ENCODE measurements around the gene SRC.
"Not testable (repeated sequence)": the region's sequence is repeated elsewhere in the genome, so short reads cannot be mapped to it uniquely, and the experiment has no call there.

Gene SRC

DNA sequence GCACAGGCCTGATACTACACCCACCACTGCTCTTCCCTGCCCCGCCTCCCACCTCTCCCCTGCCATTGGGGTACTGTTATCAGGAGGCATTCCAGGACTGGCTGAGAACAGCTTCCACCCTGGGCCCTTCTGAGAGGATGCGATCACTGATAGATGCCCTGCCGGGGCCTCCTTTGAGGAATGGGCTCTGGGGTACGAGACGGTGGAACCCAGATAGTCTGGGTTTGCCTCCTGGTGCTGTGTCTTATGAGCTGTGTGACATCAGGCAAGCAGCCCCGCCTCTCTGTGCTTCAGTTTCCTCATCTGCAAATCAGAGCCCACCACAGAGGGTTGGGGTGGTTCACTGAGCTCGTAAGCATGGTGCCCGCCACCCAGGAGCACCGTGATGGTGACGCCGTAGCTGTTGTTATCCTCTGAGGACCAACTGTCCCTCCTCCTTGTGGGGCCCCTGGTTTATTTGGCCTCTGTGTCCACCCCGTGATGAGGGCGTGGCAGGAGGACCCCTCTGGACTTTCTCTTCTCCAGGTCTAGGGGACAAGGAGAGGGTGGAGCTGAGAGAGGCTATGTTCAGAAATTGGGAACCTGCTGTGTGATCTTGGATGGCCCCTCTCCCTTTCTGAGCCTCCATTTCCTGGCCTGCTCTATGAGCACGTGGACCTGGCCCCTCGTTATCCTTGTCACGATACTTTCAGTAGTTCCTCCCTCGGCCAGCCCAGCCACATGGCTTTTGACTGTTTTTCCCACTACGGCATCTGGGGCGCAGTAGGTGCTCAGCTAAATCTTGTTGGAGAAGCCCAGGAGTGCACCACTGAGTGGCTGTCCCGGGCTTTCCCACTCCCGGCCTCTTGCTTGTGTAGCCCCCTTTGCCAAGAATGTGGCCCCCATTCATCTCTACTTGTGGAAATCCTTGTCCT is 18.3 kb downstream of the SRC start:
- no peak for DNase-seq (ENCODE audit: low spot score)

DNA sequence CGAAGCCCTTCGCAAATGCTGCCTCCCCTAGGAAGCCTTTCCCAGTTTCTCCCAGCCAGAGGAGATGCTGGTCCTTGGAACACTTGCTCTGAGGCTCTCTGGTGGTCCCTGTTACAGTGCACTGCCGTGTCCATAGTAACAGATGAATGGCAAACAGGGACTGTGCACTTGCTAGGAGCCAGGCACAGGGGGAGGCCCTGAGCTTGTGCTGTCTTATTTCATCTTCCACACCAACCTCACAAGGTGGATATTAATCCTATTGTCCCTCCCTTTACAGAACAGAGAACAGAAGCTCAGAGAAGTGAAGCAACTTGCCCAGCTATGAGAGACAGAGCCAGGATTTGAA is 19.0 kb downstream of the SRC start:
- DNase-seq (ENCODE audit: low spot score), result no peak

DNA sequence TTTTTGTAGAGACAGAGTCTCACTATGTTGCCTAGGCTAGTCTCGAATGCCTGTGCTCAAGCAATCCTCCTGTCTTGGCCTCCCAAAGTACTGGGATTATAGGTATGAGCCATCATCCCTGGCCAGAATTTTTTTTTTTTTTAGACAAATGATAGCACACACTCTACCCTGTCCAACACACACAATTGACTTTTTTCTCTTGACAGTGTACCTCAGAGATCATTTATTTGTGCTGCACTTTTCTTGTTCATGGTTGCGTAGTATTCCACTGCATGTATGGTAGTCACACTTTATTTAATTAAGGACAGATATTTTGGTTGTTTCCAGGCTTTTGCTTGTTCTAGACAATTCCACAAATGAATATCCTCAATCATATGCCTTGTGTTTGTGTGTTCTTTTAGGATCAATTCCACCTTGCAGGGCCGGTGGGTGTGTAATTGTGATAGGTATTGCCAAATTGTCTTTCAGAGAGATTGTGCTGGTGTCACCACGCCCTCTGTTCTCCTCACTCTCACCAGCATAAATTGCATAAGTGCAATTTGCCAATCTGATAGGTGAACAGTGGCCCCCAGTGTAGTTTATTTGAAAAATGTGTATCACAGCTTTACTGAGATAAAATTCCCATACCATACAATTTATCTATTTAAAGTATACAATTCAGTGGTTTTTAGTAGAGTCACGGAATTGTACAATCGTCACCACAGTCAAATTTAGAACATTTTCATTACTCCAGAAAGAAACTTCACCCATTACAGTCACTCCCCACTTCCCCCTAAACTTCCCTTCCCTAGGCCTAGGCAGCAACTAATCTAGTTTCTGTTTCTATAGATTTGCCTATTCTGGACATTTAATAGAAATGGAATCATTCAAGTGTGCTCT is 20.1 kb downstream of the SRC start:
- no peak for DNase-seq (ENCODE audit: low spot score)

DNA sequence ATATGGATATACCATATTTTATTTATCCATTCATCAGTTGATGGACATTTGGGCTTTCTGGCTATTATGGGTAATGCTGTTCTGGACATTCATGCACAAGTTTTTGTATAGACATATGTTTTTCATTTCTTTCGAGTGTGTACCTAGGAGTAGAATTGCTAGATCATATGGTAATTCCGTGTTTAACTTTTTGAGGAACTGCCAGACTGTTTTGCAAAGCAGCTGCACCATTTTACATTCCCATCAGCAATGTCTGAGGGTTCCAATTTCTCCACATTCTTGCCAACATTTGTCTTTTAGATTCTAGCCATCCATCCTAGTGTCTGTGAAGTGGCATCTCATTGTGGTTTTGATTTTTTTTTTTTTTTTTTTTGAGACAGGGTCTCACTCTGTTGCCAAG is 20.8 kb downstream of the SRC start:
- no peak for DNase-seq (ENCODE audit: low spot score)

DNA sequence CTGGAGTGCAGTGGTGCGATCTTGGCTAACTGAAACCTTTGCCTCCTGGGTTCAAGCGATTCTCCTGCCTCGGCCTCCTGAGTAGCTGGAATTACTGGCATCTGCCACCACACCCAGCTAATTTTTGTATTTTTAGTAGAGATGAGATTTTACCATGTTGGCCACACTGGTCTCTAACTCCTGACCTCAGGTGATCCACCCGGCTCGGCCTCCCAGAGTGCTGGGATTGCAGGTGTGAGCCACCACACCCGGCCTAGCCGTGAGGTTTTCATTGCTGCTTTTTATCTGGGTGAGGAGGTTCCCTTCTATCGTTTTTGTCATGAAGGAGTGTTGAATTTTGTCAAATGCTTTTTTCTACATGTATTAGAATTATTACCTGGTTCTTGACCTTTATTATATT is 23.9 kb downstream of the SRC start:
- DNase-seq (ENCODE audit: low spot score), result no peak

DNA sequence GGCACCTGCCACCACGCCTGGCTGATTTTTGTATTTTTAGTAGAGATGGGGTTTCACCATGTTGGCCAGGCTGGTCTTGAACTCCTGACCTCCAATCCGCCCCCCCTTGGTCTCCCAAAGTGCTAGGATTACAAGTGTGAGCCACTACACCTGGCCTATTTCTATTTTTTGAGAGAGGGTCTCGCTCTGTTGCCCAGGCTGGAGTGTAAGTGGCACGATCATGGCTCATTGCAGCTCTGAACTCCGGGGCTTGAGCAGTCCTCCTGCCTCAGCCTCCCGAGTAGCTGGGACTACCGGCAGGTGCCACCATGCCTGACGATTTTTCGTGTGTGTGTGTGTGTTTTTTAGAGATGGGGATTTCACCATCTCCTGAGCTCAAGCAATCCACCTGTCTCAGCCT is 25.9 kb downstream of the SRC start:
- DNase-seq (ENCODE audit: low spot score), result not testable (repeated sequence)

DNA sequence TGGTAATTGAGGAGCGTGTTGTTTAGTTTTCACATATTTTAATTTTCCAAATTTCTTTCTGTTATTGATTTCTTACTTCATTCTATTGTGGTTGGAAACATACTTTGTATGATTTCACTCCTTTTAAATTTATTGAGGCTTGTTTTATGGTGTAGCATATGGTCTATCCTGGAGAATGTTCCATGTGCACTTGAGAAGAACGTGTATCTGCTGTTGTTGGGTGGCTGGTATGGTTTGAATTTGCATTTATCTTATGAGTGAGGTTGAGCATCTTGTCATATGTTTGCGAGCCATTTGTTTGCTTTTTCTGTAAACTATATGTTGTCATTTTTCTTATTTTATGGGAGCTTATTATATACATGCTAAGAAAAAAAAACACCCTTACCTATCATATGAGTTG is 26.5 kb downstream of the SRC start:
- no peak for DNase-seq (ENCODE audit: low spot score)

DNA sequence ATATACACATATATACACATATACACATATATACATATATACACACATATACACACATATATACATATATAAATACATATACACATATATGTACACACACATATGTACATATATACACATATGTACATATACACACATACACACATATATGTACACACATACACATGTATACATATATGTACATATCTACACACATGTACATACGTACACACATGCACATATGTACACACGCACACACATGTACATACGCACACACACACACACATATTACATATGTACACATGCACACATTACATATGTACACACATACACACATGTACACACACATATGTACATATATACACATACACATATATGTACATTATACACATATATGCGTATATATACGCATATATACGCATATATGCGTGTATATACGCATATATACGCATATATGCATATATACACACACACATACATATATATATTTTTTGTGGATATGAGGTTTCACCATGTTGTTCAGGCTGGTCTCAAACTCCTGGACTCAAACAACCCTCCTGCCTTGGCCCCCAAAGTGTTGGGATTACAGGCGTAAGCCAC is 27.2 kb downstream of the SRC start:
- no peak for DNase-seq (ENCODE audit: low spot score)

DNA sequence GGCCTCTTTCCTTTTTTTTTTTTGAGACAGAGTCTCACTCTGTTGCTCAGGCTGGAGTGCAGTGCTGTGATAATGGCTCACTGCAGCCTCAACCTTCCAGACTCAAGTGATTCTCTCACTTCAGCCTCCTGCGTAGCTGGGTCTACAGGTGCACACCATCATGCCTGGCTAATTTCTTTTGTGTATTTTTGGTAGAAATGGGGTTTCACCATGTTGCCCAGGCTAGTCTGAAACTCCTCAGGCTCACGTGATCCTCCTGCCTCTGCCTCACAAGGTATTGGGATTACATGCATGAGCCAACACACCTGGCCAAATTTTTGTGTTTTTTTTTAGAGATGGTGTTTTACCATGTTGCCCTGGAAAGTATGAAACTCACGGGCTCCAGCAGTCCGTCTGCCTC is 29.3 kb downstream of the SRC start:
- DNase-seq (ENCODE audit: low spot score), result no peak

DNA sequence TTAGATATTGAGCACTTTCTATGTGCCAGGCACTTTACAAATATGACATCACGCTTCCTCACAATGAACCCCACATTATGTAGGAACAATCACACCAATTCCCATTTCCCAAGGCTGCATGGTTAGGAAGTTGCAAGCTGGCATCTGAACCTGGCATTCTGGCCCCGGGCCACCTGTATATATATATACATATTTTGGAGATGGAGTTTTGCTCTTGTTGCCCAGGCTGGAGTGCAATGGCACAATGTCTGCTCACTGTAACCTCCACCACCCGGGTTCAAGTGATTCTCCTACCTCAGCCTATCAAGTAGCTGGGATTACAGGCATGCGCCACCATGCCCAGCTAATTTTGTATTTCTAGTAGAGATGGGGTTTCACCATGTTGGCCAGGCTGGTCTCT is 30.4 kb downstream of the SRC start:
- no peak for DNase-seq (ENCODE audit: low spot score)

DNA sequence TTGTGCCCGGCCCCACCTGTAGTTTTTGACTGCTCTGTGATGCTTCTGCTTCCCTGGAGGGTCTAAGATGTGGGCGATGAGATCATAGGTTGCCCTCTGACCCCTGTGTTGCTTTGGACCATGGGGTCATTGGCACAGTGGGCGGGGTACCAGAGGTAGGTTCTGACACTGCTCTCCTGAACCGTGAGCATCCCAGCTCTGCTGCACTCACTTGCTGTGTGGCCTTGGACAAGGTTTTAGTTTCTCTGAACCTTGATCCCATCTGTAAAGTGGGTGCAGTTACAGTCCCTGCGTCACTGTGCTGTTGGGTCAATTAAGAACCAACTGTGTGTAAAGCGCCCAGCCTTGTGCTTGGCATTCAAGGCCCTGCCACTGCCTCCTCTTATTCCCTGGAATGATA is 30.9 kb downstream of the SRC start:
- DNase-seq (ENCODE audit: low spot score), result no peak

DNA sequence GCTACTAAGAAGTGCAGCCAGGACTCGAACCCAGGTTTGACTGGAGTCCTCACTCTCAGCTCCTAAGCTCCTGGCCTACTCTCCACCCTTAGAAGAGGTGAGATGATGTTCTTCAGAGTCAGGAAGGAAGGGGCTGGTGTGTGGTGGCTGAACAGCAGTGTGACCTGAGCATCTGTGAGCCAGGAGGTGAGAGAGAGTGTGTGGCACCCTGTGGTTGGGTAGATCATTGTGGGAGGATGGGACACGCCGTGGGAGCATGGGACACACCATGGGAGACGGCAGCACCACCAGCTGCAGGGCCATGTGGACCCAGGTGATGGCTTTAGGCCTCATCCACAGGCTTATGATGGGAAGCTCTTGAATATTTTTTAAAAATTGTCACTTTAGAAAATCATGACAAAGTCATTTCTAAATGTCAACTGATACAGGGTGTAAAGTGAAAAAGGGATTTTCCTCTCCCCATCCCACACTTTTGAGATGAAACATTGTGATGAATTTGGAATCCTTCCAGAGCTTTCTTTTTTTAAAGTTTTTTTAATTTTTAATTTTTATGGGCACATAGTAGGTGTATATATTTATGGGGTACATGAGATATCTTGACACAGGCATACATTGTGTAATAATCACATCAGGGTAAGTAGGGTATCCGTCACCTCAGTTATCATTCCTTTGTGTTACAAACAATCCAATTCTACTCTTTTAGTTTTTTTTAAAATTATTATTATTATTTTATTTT is 31.6 kb downstream of the SRC start:
- DNase-seq (ENCODE audit: low spot score), result no peak

DNA sequence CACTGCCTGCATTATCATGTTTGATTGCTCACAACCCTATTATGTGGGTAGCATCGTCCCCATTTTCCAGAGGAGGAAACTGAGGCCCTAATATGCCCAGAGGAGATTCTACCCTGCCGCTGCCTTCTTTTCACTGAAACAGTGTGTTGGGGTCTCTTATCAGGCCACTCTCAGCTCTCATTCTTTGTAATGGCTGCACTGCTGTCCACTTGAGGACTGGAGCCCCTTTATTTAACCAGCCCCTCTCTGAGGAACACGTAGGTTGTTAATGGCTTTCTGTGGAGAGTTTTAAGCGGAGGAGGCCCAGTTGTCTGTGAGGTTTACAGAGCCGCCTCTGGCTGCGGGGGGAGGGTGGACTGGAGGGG is 32.5 kb downstream of the SRC start:
- no peak for DNase-seq (ENCODE audit: low spot score)

DNA sequence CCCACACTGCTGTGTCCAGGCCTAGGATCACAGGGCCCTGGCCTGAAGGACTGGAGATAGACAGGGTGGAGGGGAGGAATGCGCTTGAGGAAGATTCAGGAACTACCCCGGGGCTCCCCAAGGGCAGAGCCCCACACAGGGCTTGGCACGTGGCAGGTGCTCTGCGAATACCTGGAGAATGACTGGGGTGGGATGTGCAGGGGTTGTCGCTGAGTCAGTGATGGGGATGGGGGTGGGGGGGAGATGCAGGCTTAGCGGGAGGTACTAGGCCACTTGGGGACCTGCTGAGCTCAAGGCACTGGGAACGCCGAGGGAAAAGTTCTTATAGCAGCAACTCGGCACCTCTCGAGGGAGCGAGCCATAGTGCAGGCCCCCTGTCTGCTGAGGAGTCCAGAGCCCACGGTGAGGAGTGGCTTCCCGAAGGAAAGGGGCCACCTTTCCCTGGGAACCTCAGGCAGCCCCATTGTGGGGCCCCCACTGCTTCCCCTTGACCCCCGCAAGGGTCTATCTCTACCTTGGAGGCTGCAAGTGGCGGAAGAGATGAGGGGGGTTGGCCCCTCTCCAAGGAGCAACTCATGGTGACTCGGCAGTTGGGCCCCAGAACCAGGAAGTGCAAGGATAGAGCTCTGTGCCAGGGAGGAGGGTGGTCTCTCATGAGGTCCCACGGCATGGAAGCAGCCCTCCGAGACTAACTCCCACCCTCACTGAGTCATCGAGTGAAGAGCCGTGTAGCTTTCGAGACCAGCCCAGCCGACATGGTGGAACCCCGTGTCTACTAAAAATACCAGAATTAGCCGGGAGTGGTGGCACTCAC is 33.1 kb downstream of the SRC start:
- DNase-seq (ENCODE audit: low spot score), result no peak

DNA sequence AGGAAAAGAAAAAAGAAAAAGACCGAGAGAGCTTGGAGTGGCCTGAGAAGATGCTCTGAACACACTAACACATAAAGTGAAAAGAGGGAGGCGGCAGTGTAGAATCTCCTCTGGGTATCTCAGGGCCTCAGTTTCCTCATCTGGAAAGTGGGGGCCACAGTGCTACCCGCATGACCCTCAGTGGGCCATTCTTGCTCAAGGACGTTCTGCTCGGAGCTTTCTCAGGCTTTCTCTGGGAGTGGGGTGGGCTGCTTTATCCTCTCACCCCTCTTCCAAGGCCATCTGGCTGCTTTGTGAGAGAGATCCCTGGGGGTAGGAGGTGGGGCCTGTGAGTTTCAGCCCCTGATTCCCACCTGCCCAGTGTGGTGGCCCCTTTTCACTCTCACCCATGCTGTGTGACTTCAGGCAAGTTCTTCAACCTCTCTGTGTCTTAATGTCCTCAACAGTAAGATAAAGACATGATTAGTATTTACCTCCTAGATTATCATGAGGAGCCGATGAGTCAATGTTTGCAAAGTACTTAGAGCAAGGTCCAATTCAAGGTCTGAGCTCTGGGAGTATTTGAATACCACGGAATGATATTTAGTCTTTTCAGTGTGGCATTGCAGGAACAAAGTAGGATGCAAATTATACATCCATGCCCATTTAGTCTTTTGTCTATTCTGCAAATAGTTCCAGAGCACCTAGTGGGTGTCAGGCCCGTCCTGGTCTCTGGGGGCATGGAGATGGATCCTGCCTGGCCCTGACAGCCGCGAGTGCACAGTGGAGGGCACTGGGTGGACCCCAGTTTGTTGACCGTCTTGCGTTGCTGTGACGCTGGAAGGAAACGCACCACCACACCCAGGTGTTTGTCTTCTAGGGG is 34.3 kb downstream of the SRC start:
- no peak for DNase-seq (ENCODE audit: low spot score)

DNA sequence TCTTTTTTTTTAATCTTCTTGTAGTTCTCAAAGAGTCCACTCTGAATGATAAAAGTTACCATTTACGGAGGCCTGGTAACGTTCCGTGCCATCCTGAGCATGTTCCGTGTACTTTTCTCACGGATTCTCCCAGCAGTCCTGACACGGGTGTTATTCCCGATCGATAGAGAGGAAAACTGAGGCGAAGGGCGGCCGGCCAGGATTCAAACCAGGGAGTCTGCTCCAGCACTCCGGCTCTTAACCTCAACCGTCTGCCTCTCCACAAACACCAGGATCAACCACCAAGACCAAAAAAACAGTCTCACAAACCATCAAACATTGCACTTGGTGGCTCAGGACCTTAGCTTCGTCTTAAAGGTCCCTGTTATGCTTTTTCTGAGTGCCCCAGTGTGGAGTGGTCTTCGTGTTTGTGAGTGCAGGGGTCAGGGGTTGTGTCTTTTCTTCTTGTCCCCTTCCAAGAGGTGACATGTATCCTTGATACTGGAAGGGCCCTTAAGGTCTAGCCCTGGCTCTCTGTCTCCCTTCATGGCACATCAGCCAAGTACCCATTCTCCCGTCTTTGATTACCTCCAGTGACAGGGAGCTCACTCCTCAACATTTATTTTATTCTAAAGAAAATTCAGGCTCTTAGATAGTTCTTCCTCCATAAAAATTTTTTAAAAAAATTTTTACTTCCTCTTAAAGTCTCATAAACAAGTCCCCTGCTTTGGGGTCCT is 35.1 kb downstream of the SRC start:
- no peak for DNase-seq (ENCODE audit: low spot score)

DNA sequence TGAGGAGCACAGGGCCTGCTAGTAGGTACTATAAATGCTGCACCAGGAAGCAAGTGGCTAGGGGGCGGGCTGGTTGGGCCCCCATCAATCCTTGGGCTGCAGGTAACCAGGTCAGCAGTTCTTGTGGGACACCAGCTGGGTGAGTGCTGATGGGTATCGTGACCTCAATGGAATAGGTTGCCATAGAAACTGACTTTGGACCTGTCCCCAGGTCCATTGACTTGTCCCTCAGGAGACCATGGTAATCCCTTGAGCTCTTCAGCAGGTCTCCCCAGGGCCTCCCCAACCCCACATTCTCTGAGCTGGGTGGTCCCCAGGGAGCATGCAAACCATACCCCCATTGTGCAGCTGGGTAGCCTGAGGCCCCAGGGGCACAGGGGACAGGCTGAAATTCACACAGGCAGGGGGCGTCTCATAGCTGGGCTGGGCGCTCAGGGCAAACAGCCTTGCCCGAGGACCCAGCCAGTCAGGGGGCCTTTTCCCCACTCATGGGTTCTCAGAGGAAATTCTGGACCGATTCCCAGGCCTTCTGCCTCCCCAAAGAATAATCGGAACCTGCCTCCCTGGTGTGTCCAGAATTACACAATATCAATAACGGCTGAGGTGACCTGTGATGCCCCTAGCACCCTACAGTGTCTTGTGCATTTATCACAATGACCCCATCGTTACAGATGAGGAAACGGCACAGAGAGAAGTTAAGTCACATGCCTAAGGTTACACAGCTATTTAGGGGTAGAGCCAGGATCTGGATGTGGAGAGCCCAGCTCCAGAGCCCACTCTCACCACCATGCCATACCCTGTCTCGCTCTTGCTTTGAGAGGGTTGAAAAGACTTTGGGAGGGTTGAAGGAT is 35.9 kb downstream of the SRC start:
- no peak for DNase-seq (ENCODE audit: low spot score)

DNA sequence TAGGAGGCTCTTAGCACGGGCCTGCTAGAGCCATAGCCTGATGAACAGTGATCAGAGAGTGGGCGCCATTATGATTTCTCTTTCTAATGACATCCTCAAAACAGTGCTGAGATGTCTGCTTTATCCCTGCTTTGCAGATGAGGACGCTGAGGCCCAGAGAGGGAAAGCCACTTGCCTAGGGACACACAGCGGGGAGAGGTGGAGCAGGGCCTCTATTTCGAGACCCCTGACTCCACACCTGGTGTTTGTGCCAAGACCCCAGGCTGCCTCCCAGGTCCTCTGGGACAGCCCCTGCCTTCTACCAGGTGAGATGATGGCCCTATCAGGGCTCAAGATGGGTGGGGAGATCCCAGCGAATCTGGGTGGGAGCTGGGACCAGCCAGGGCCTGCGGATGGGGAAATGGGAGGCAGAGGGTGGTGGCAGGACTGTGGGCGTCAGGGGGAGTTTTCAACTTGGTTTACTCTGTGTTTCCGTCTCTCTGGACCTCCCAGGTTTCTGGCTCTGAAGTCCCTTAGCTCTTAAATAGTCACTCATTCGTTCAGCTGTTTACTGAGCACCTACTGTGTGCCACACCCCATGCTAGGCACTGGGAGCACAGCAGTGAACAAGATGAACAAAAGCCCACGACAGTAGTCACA is 36.7 kb downstream of the SRC start:
- no peak for DNase-seq (ENCODE audit: low spot score)

Measured in GM03348 (cell line).